IMR-90 (cell line): ENCODE data around the gene ITGA3. TPM values are rescaled to one million over a fixed set of nuclear protein-coding genes. Genes with fewer than 3 reads are reported as not detected.

Experiments
- ATAC-seq: fragments of 200-7000 bp; cut with Tn5 transposase; 2 replicates; pipeline ENCODE4 v1.9.1; 2020; ENCODE audit warnings: low read depth, mild to moderate bottlenecking, moderate library complexity
- BruUV-seq: library from RNA; stranded (reverse); fragments of 400-500 nt; replicated peaks from 2 replicates; lab custom pipeline; 2021; lab: Mats Ljungman, UMichigan
- CTCF ChIA-PET: fragments of 300-600 bp; formaldehyde crosslinking; extraction: SDS; loops from one replicate; lab custom pipeline; 2021; ENCODE audit warnings: antibody characterized with exemption; lab: Yijun Ruan, JAX
- POLR2A ChIA-PET: fragments of 300-600 bp; sonication (Branson Sonifier 250); formaldehyde crosslinking; loops from one replicate; lab custom pipeline; 2022; ENCODE audit warnings: antibody characterized with exemption; ENCODE audit not compliant: unreplicated experiment; lab: Charles Lee
- DNase-seq: peaks from one replicate; pipeline ENCODE4 v3.0.0; 2013
- H2AFZ ChIP-seq: replicated peaks from 2 replicates; pipeline ENCODE3; 2013; ENCODE audit warnings: low read length, mild to moderate bottlenecking; ENCODE audit not compliant: poor library complexity
- H2AK5ac ChIP-seq: 2 replicates; pipeline ENCODE4 v1.6.1; 2013; ENCODE audit warnings: low read depth, low read length, inconsistent platforms
- H2AK9ac ChIP-seq: replicated peaks from 2 replicates; pipeline ENCODE3; 2013; ENCODE audit warnings: mild to moderate bottlenecking, low read depth, low read length, moderate library complexity; ENCODE audit not compliant: poor library complexity
- H2BK120ac ChIP-seq: 2 replicates; pipeline ENCODE4 v1.6.1; 2013; ENCODE audit warnings: low read depth, low read length, inconsistent platforms
- H2BK15ac ChIP-seq: 3 replicates; pipeline ENCODE4 v1.6.1; 2013; ENCODE audit warnings: low read depth, low read length, inconsistent platforms
- H2BK20ac ChIP-seq: 2 replicates; pipeline ENCODE4 v1.6.1; 2013; ENCODE audit warnings: low read depth, mild to moderate bottlenecking, inconsistent platforms, low read length, moderate library complexity
- H2BK5ac ChIP-seq: 2 replicates; pipeline ENCODE4 v1.6.1; 2013; ENCODE audit warnings: mild to moderate bottlenecking, low read depth, low read length, inconsistent platforms; ENCODE audit not compliant: poor library complexity, severe bottlenecking
- H3K14ac ChIP-seq: replicated peaks from 2 replicates; pipeline ENCODE4 v1.6.1; 2013; ENCODE audit warnings: low read depth, low read length, inconsistent platforms
- H3K18ac ChIP-seq: 2 replicates; pipeline ENCODE4 v1.6.1; 2013; ENCODE audit warnings: low read depth, low read length, control low read depth
- H3K23ac ChIP-seq: 2 replicates; pipeline ENCODE4 v1.6.1; 2013; ENCODE audit warnings: low read depth, low read length, inconsistent platforms
- H3K27ac ChIP-seq: 2 replicates; pipeline ENCODE4 v1.5.1; 2013; ENCODE audit warnings: mild to moderate bottlenecking, control low read depth, low read length; ENCODE audit not compliant: insufficient read depth
- H3K27me3 ChIP-seq: 2 replicates; pipeline ENCODE4 v1.6.1; 2013; ENCODE audit warnings: low read length; ENCODE audit not compliant: control insufficient read depth, insufficient read depth
- H3K36me3 ChIP-seq: 2 replicates; pipeline ENCODE4 v1.6.1; 2013; ENCODE audit warnings: low read length, mixed read lengths; ENCODE audit not compliant: control insufficient read depth, insufficient read depth
- H3K4ac ChIP-seq: 2 replicates; pipeline ENCODE4 v1.6.1; 2013; ENCODE audit warnings: low read depth, low read length, inconsistent platforms
- H3K4me1 ChIP-seq: 2 replicates; pipeline ENCODE4 v1.6.1; 2013; ENCODE audit warnings: low read length, mixed read lengths; ENCODE audit not compliant: control insufficient read depth, insufficient read depth
- H3K4me2 ChIP-seq: 2 replicates; pipeline ENCODE4 v1.6.1; 2013; ENCODE audit warnings: low read depth, mild to moderate bottlenecking, control low read depth, low read length, moderate library complexity
- H3K4me3 ChIP-seq: 2 replicates; pipeline ENCODE4 v1.5.1; 2013; ENCODE audit warnings: low read depth, mild to moderate bottlenecking, control low read depth, low read length, moderate library complexity; ENCODE audit not compliant: insufficient read depth
- H3K56ac ChIP-seq: 2 replicates; pipeline ENCODE4 v1.6.1; 2013; ENCODE audit warnings: low read length, inconsistent platforms; ENCODE audit not compliant: insufficient read depth; ENCODE audit errors: extremely low read depth
- H3K79me1 ChIP-seq, 2 experiments: 2 replicates each; pipeline ENCODE4 v1.6.1; 2013; ENCODE audit warnings: low read length in 2 of 2, inconsistent platforms in 1 of 2, low read depth in 1 of 2
- H3K9ac ChIP-seq: 2 replicates; pipeline ENCODE4 v1.6.1; 2013; ENCODE audit warnings: low read depth, low read length, control low read depth
- H3K9me1 ChIP-seq: 2 replicates; pipeline ENCODE4 v1.6.1; 2013; ENCODE audit warnings: low read length, inconsistent platforms; ENCODE audit not compliant: insufficient read depth
- H3K9me3 ChIP-seq: 2 replicates; pipeline ENCODE4 v1.6.1; 2013; ENCODE audit warnings: low read length; ENCODE audit not compliant: control insufficient read depth, insufficient read depth
- H4K20me1 ChIP-seq: 2 replicates; pipeline ENCODE4 v1.6.1; 2013; ENCODE audit warnings: low read length, inconsistent platforms; ENCODE audit not compliant: insufficient read depth
- H4K5ac ChIP-seq: 2 replicates; pipeline ENCODE4 v1.6.1; 2013; ENCODE audit warnings: mild to moderate bottlenecking, low read depth, low read length, control low read depth
- H4K8ac ChIP-seq, 2 experiments: 2 replicates each; pipeline ENCODE4 v1.6.1; 2013; ENCODE audit warnings: low read depth in 2 of 2, low read length in 2 of 2, control low read depth in 1 of 2, inconsistent platforms in 1 of 2
- H4K91ac ChIP-seq: 2 replicates; pipeline ENCODE4 v1.6.1; 2013; ENCODE audit warnings: low read depth, low read length, inconsistent platforms; ENCODE audit not compliant: insufficient read depth
- CHD1 ChIP-seq: IDR thresholded peaks from 2 replicates; pipeline ENCODE4 v1.6.1; 2012; ENCODE audit warnings: low read depth, low read length, improper control_type of control experiment
- CTCF ChIP-seq: conservative IDR thresholded peaks from 2 replicates; pipeline ENCODE4 v1.5.1; 2012; ENCODE audit warnings: mild to moderate bottlenecking, low read depth, low read length, improper control_type of control experiment
- MAZ ChIP-seq: IDR thresholded peaks from 2 replicates; pipeline ENCODE4 v1.6.1; 2012; ENCODE audit warnings: low read depth, mild to moderate bottlenecking, low read length, improper control_type of control experiment, moderate library complexity, borderline replicate concordance
- RAD21 ChIP-seq: IDR thresholded peaks from 2 replicates; pipeline ENCODE4 v1.6.1; 2012; ENCODE audit warnings: low read length, improper control_type of control experiment
- RCOR1 ChIP-seq: IDR thresholded peaks from 2 replicates; pipeline ENCODE4 v1.6.1; 2012; ENCODE audit warnings: mild to moderate bottlenecking, low read length, improper control_type of control experiment; ENCODE audit not compliant: insufficient replicate concordance
- RFX5 ChIP-seq: IDR thresholded peaks from 2 replicates; pipeline ENCODE4 v1.8.0; 2012; ENCODE audit warnings: low read depth, mild to moderate bottlenecking, low read length, moderate library complexity
- SMC3 ChIP-seq: fragments of 150-350 bp; IDR thresholded peaks from 2 replicates; pipeline ENCODE4 v1.6.1; 2016; ENCODE audit warnings: low read depth, mild to moderate bottlenecking, antibody characterized with exemption, low read length, moderate library complexity
- WGBS, 2 experiments: methylation state at CpG; one replicate each; pipeline versions ENCODE4 v1.1.5 to v1.1.7; 2013; ENCODE audit warnings: missing lambda C conversion rate in 2 of 2; ENCODE audit not compliant: insufficient read length in 1 of 2; ENCODE audit errors: extremely low coverage in 2 of 2; 5-methylcytosine and 5-hydroxymethylcytosine counted together
- dilution Hi-C: fragments of 300-500 bp; cut with HindIII; formaldehyde crosslinking; loops from one replicate; pipeline ENCODE4 v1.14.3; 2018; ENCODE audit warnings: low sequenced_read_pairs; ENCODE audit not compliant: unreplicated experiment
- in situ Hi-C: fragments of 300-500 bp; cut with MboI; formaldehyde crosslinking; loops from 3 replicates; pipeline ENCODE4 v1.14.3; 2019; ENCODE audit warnings: low sequenced_read_pairs, inconsistent platforms, mixed read lengths
- intact Hi-C: fragments of 100-400 bp; cut with micrococcal nuclease; formaldehyde crosslinking; loops from 2 replicates; pipeline ENCODE4 v1.10.0; 2022
- polyA plus RNA-seq, 3 experiments: library from polyadenylated mRNA; depleted of rRNA; stranded (reverse); fragments of >200 nt; gene quantifications; 2 replicates each; pipeline ENCODE4 v1.2.3, GENCODE V29; 2012; ENCODE audit warnings: low replicate concordance in 1 of 3
- total RNA-seq: library from RNA; depleted of rRNA; stranded (reverse); fragments of >200 nt; gene quantifications from 2 replicates; pipeline ENCODE4 v1.2.3, GENCODE V29; 2012

Gene ITGA3
- total and polyA plus RNA-seq, 2 of the 4 experiments (the other 2 are of a cell fraction), result 78.0 to 202 TPM

GRCh38 chr17:50117202-50118051 is 61.5 kb downstream of the ITGA3 start:
- Histone ChIP-seq H4K20me1 (no peaks in the 10 kb centered on the region), H3K9ac (no peak overlapping the region), H3K4ac (no peak overlapping the region), H3K14ac (no peak overlapping the region), H4K8ac (no peak overlapping the region; a peak in 1 of 4 replicates), H2BK15ac (no peak overlapping the region), H3K79me1 (no peaks in the 10 kb centered on the region), H3K36me3 (peaks cover 15% of the 10 kb centered on the region; the same call in 1 of the 2 replicates), H3K27me3 (no peaks in the 10 kb centered on the region), H3K18ac (no peak overlapping the region), H3K9me3 (no peaks in the 10 kb centered on the region), H2AFZ (peak overlapping the region; percentile 73), H3K4me1 (no peaks in the 10 kb centered on the region), H2AK5ac (no peak overlapping the region), H3K9me1 (peaks cover 3% of the 10 kb centered on the region; the same call in 1 of the 2 replicates), H4K91ac (no peak overlapping the region), H3K27ac (no peak overlapping the region), H2BK5ac (no peak overlapping the region), H2BK120ac (no peak overlapping the region), H3K56ac (no peak overlapping the region), H3K4me3 (no peak overlapping the region), H3K4me2 (no peak overlapping the region), H2BK20ac (no peak overlapping the region), H2AK9ac (peak overlapping the region; percentile 18), H4K5ac (no peak overlapping the region), H3K23ac (no peak overlapping the region; the same call in 1 of the 2 replicates)
- ATAC-seq (peak; percentile 61), DNase-seq (peak; percentile 35)
- 12% methylated on average over 16 of the region's 64 CpGs; no CpG with 5 or more reads in 1 of the 2 experiments for WGBS, 2 experiments
- TF ChIP-seq RFX5 (no peak), SMC3 (peak; percentile 33), MAZ (0 out of 2 replicates have a peak, but pooled peaks have one; percentile 26), RAD21 (peak; percentile 41), RCOR1 (no peak), CTCF (peak; percentile 47), CHD1 (no peak)
- POLR2A ChIA-PET, result interaction anchor here (0.9 kb wide), 1 partner anchor 9 kb away, joined by 4 read pairs; no protein-coding TSS in a partner anchor
- CTCF ChIA-PET, result interaction anchor here (1.1 kb wide), 1 partner anchor 10 kb away, joined by 3 read pairs; no protein-coding TSS in a partner anchor
- intact Hi-C loops (no loop called here), dilution Hi-C loops (no loop called here), in situ Hi-C loops (no loop called here)
- no TSS peak for BruUV-seq
